Stimulated activated CD4-positive, alpha-beta T cell treated with anti-CD3 and anti-CD28 coated beads, TNF-alpha, amount 100 ng/mL, for 24 hours (primary cell): Measurements from ENCODE around the gene ZNF79.

Experiments
- DNase-seq, 3 experiments: peaks; one replicate each; pipeline ENCODE4 v3.0.0-alpha.2; 2020; ENCODE audit warnings: low read depth in 3 of 3

ZNF79 gene

DNA sequence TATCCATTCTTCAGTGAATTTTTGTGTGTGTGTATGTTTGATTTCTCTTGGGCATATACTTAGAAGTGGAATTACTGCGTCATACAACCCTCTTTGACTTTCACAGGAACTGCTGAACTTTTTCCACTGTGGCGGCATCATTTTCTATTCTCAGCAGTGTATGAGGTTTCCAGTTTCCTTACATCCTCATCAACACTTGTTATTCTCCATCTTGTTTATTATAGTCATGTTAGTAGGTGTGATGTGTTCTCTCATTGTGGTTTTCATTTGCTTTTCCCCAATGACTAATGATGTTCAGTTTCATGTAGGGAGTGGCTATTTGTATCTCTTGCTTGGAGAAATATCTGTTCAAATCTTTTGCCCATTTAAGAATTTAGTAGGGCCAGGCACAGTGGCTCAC, 2.6 kb downstream of the ZNF79 start:
- DNase-seq: peak in 1 of 3 experiments; percentile 48

DNA sequence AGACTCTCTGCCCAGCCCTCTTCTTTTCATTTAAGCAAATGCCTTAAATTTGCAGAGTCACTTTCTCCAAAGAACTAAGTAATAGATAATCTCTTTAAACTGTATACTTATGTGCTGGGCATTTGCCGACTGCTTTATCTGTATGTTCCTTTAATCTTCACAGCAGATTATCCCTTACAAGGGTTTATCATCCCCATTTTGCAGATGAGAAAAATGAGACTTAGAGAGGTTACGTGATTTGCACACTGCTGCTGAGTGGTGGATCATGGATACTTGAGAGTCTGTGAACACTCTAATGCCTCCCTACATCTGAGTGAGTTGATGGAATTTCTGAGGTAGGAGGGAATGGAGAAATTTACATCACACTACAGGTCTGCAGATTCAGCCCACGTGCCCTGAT, 4.2 kb downstream of the ZNF79 start:
- DNase-seq: no peak

DNA sequence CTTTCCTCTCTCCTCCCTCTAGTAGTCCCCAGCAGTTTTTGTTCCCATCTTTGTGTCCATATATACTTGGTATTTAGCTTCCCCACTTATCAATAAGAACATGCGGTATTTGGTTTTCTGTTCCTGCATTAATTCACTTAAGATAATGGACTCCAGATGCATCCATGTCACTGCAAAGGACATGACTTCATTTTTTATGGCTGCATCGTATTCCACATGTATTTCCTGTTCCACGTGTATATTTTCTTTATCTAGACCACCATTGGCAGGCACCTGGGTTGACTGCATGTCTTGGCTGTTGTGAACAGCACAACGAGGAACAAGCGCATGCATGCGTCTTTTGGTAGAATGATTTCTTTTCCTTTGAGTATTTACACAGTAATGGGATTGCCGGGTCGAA, 6.2 kb downstream of the ZNF79 start:
- no peak for DNase-seq

DNA sequence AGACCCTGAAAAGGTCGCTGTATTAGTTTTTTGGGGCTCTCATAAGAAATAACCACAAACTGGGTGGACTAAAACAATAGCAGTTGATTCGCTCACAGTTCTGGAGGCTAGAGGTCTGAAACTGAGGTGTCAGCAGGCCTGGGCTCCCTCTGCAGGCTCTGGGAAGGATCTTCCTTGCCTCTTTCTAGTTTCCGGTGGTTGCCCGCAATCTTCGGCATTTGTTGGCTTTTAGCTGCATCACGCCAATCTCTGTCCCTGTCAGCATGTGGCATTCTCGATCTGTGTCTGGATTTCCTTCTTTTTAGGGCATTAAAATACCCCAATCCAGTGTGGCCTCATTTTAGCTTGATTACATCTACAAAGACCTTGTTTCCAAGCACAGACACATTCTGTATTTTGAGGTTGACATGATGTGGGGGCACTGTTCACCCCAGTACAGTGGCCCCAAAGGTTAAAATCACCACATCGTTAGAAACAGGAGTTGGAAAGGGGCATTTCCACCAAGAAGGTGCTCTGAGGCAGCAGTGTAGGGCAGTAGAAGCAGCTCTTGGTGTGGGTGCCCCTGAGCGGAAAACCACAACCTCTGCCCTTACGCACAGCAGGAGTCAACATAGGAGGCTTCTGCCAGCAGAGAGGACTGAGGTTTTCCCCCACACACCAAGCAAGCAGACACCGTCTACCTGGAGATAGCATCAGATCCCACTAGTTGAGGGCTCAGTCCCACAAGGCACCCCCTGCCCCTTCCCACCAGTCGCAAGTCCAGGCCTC, 13.5 kb downstream of the ZNF79 start:
- DNase-seq: no peak

DNA sequence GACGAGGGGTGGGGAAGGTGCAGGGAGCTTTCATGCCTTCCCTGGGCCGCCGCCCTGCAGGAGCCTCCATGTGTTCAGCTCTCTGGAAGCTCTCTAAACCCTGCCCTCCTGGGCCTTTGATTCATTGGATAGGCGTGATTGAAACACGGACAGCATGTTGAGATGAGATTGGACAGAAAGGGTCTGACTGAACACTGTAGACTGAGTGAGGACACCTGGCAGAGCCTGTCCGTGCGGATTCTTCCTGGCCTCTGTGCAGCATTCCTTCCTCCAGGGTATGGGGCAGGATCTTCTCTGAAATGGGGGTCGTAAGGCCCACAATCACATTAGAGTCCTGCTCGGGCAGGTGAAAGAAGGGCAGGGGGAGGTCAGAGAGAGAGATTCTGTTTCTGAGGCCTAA, 14.2 kb downstream of the ZNF79 start:
- DNase-seq: no peak

DNA sequence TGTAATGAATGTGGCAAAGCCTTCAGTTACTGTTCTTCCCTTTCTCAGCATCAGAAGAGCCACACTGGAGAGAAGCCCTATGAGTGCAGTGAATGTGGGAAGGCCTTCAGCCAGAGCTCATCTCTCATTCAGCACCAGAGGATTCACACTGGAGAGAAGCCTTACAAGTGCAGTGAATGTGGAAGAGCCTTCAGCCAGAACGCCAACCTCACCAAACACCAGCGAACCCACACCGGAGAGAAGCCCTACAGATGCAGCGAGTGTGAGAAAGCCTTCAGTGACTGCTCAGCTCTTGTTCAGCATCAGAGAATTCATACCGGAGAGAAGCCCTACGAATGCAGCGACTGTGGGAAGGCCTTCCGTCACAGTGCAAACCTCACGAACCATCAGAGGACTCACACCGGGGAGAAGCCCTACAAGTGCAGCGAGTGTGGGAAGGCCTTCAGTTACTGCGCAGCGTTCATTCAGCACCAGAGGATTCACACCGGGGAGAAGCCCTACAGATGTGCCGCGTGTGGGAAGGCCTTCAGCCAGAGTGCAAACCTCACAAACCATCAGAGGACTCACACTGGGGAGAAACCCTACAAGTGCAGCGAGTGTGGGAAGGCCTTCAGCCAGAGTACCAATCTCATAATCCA, 20.2 kb downstream of the ZNF79 start:
- DNase-seq: no peak

DNA sequence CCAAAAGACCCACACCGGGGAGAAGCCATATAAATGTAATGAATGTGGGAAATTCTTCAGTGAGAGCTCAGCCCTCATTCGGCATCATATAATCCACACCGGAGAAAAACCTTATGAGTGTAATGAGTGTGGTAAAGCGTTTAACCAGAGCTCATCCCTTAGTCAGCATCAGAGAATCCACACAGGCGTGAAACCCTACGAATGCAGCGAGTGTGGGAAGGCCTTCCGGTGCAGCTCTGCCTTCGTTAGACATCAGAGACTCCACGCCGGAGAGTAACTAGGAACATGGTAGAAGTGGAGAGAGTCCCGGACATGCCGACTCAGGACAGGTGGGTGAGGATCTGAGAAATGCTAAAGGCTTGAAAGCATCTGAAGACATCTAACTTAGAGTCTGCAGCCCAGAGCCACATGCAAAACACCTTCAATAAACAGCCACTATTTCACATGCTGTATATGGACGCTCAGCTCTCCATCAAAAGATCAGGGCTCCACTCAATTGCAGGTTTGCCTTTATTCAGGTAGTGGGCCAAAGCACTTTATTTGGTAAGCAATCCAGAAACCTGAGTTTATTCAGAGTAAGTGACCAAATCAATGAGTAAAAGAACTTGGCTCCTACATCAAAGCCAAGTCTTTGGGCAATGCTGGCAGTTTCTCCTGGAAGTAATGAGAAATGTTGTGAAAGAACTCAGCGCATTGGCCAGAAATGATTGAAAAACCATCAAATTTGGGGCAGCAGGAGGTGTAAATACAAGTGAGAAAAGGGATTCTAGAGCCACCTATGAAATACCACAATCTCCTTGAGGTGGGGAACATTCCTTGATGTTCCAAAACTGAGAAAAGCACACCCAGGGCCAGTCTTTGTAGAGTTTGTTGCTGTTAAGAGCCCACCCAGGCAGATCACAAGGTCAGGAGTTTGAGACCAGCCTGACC, 21.0 kb downstream of the ZNF79 start:
- no peak for DNase-seq

DNA sequence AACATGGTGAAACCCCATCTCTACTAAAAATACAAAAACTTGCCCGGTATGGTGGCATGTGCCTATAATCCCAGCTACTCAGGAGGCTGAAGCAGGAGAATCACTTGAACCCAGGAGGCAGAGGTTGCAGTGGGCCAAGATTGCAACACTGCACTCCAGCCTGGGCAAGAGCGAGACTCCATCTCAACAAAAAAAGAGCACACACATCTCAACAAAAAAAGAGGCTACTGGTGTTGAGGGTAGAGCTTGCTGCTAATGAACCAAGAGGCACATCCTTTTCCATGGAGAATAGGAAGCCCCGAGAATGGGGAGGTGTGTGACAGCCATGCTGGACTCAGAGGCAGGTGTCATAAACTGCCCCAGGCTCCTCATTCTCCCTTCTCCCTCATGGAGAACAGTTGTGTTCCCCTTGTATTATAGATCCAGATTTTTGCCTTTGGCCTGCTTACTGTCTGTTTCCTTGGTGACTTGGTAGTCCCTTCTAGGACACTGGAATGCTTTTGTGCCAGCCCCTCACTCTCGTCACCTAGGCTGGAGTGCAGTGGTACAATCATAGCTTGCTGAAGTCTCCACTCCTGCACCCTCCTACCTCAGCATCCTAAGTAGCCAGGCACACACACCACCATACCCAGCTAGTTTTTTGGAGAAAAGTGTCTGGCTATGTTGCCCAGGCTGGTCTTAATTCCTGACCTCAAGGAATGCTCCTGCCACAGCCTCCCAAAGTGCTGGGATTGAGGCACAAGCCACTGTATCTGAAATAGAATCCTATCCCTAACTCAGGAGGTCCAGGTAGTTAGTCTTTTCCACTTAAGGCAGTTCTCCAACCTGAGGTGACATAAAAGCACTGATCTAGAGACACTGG, 21.9 kb downstream of the ZNF79 start:
- DNase-seq: no peak

DNA sequence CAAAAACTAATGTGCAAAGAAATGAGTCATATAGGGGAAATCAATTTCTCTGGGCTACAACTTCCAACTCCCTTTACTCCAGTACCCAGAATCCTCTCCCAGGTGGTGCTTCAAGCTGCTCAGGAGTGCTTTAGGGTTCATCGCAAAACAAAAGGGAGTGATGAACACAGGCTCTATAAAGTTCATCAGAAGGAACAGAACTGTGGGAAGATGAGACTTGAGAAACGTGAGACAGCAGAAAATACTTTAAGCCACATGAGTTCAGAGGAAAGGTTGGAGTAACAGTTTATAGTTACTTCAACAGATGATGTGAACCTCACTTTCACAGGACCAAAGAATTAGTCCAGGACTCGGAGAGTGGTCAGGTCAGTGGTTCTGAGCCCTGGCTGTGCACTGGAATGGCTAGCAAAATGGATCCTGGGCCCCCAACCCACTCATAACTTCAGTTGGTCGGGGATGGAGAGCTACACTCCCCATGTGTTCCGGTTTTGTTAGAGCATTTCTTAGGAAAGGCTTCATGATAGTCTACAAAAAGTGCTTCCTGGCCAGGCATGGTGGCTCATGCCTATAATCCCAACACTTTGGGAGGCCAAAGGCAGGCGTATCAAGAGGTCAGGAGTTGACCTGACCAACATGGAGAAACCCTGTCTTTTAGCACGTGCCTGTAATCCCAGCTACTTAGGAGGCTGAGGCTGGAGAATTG, 22.7 kb downstream of the ZNF79 start:
- DNase-seq: no peak

DNA sequence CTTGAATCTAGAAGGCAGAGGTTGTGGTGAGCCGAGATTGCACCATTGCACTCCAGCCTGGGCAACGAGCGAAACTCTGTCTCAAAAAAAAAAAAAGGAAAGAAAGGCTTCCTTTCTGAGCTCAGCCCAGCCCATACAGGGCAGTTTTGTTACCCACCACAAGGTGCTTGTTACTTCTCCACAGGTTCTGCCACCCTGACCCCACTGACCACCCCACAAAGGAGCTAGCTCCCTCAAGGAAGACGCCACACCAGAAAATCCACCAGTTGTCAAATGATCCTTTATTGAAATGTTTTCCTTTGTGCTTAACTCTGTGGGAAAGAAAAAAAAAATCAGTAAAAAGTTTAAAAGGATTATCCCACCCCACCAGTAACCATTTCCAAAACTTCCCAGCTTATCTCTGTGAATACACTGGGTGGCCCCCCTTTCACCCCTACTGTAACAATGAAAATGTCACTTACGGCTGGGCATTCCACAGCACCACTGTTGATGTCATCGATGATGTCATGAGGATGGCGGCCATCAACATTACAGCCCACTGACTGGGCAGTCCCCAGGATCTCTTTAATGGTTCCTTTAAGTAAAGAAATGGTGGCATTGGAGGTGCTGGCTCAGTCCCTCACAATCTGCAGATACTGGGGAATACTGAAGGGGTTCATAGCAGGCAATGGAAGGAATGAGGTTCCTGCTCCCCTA, 23.4 kb downstream of the ZNF79 start:
- DNase-seq: no peak

DNA sequence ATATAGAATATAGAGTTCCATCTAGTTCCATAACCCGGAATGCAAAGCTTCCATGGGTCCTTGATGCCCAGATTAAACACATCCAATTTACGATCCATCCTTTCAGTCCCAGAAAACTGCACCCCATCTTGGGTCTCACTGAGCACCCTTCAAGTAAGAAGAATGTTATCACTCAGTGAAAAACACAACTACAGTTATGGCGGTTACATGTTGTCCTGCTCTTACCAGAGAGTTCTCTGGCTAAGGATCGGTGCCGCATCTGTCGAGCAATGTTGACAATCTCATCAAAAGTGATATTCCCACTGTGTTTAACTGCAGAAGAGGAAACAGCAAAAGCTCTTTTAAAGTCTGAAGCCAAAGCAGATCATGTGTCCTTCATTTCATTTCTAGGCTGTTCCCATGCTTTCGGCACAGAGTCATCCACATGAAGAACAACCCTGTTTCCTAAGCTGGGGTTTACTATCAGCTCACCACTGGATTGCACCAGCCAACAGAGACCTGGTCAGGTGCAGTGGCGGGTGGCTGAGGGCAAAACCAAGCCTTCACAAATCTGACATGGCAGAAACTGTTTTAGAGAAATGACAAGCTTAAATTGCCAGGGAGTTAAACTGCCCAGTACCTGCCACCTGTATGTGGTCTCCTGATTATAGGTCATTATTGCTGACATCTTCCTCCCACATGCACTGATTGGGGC, 24.1 kb downstream of the ZNF79 start:
- DNase-seq: no peak

DNA sequence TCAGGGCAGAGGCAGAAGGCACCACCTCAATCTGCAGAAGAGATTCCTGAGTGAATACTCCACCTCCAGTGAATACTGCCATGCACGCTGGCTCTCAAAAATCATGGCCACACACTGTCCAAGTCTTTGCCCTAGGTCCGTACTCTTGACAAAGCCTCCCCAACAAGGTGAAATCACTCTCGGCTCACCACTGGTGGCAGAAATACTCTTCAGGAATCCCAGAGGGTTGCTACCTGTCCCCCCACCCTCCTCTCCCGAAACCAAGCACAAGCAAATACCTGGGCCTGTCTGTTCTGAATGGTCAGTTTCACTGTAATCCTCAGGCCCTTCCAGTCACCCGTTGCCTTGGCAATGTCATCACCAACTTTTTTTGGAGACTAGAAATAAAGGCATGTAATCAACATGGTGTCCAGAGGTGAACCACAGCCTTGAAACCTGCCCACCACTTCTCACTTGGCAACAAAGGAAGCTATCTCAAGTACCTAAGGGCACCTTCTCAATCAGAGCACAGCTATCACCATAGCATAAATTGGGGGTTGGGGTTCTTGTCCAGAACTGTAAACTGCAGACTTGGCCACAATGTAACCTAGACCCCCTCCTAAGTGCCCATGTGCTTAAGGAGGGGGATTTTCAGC, 25.3 kb downstream of the ZNF79 start:
- no peak for DNase-seq

DNA sequence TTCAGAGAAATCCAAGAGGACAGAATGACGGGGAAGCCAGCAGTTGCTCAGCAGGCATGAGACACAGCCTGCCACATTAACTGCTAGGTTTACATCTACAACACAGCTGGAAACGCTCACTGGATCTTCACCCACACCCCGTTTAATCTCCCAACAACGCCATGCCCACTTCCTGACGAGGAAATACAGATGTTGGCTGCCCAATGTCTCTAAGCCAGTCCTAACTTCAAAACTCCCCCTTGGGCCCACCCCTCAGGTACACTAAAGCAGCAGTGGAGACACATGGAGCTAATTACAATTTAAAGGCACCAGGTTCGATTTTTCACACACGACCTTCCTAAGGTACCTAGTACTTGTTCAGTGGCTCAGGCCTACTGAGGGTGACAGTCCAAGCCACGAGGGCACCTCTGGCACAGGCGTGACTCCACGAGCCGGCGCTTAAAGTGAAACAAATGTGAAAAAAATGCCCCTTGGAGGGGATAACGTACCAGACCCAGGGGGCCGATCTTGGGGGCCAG, 26.1 kb downstream of the ZNF79 start:
- no peak for DNase-seq

DNA sequence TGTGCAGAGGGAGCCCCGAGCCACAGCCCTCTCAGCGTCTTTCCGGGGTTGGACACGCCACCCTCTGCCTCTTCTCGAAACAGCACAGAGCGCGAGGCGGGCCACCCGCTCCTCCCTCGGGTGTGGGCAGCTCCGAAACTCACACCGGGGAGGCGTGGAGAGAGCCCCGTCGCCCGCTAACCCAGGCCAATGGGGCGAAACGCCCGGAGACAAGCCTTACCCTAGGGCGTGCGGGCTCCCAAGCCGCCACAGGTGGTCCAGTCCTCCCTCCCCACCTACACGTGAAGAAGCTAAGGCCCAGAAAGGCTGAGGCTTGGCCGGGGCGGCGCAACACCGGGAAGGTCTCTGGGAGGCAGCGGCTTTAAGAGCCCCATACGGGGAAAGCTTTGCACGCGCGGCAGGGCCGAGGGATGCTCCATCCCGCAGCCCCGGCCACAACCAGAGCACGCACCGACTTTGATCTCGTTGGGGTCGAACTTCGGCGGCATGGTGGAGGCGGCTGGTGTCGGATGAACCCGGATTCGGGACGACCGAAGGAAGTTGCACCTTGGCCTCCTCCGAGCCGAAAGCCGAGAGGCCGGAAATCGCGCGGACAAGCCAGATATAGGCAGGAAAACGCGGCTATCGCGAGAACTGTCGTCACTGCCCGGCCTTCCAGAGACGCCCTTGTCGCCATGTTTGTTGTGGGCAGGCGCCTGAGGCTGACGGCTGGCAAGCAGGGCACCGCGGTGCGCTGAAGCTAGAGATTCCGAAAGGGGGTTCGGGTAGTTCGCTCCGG, 26.8 kb downstream of the ZNF79 start, which contains the start of the genes LRSAM1 and RPL12:
Gene LRSAM1, plus strand, starts transcription at position 681 of the 778 bp plus-strand sequence. CDS start 3,018 bp downstream, outside the sequence.
Gene RPL12, minus strand, starts transcription at position 577 of the 778 bp plus-strand sequence. Its CDS starts 89 bp downstream, at position 488.
- DNase-seq: peak; percentile 96 to 98 (median 97)

DNA sequence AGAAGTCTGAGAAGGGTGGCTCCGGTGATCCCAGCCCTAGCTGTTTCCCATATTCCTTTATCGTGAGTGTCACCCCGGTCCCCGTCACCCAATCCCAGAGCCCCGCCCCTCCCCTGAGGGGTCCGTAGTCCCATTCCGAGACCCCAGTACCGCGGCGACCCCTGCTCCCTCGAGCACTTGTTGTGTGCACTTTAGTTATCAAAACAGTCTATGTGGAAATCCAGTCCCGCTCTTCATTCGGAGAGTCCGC, 27.4 kb downstream of the ZNF79 start:
- DNase-seq: no peak

DNA sequence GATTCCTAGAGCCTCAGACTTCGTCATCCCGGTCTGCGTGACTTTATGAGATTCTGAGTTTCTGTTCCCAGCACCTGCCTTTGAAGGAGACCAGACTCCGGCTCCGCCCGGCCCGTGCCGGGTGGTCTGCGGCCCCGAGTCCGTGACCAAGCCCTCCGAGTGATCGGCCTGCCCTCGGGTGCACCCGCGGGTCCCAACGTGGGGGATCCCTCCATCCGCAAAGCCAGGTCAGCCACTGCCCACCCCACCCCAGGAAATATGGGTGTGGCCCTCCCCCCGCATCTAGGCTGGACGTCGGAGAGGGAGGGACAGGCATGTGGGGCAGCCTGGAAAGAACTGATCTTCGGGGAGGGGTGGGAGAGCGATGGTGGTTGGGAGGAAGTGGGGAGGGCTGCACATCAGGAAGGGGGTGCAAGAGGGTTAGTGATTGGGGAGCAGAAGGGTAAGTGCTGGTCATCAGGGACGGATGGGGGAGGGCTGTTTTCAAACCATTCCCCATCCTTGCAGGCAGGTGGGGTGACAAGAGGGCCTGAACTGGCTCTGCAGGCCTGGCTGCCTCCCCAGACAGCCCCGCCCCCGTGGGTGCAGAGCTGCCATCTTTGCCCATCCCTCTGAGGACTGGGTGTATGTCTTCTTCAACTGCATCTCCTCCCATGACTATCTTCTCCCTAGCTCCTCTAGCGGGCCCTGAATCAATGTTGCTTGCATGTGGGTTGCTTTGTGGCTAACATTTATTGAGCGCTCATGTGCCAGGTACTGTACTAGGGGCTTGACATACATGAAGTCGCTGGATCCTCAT, 27.9 kb downstream of the ZNF79 start:
- DNase-seq: no peak

DNA sequence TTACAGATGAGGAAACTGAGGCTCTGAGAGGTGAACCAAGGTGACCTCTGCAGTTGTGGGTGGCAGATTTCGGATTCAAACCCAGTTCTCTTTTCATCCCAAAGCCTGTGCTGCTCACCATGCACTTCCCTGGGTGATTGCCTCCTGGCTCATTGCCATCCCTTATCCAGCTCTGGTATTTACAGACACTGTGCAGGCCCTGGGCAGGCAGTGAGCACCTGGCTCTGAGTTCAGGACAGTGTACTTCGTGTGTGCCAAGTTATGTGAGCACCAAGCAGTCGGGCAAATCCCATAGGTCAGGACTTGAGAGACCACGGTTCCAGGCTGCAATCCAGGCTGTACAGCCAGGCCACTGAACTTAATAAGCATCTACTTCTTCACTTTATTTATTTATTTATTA, 28.5 kb downstream of the ZNF79 start:
- DNase-seq: no peak
